B cell (primary cell): ENCODE results near the gene MMP11. TPM values are rescaled to one million over a fixed set of nuclear protein-coding genes. Genes with fewer than 3 reads are reported as not detected.

ENCODE experiments used
- ATAC-seq: fragments of 200-7000 bp; cut with Tn5 transposase; one replicate; pipeline ENCODE4 v1.10.0; 2021; ENCODE audit warnings: low read depth, mild to moderate bottlenecking, moderate number of reproducible peaks, moderate library complexity
- CTCF ChIA-PET: fragments of 350-600 bp; sonication (Branson Sonifier 250); formaldehyde crosslinking; loops from one replicate; lab custom pipeline; 2021; ENCODE audit warnings: antibody characterized with exemption, inconsistent platforms; lab: Charles Lee
- POLR2A ChIA-PET: fragments of 350-600 bp; sonication (Branson Sonifier 250); formaldehyde crosslinking; loops from one replicate; lab custom pipeline; 2021; ENCODE audit warnings: antibody characterized with exemption; lab: Charles Lee
- DNase-seq: peaks from one replicate; pipeline ENCODE4 v3.0.0; 2013
- H2AFZ ChIP-seq: 2 replicates; pipeline ENCODE4 v1.6.1; 2012; ENCODE audit warnings: mild to moderate bottlenecking, low read depth, low read length; ENCODE audit not compliant: insufficient read depth, poor library complexity, severe bottlenecking
- H3K27ac ChIP-seq, 2 donors: 1 replicate in 1 of 2; 2 replicates in 1 of 2; pipeline ENCODE4 v1.5.1; 2012 to 2013; ENCODE audit warnings: low read length in 2 of 2, mild to moderate bottlenecking in 2 of 2, moderate library complexity in 1 of 2
- H3K27me3 ChIP-seq, 4 experiments: fragments of 200-600 bp in 1 of 4; sonication (generic) in 1 of 4; replicated peaks in 1 of 4; 1 replicate in 2 of 4; 2 replicates in 2 of 4; pipeline versions ENCODE4 v1.6.1 to v1.7.0; 2013 to 2016; ENCODE audit warnings: low read length in 3 of 4, mild to moderate bottlenecking in 2 of 4, mixed read lengths in 1 of 4, moderate library complexity in 1 of 4; ENCODE audit not compliant: insufficient read depth in 4 of 4, control insufficient read depth in 3 of 4; ENCODE audit errors: control extremely low read depth in 1 of 4
- H3K36me3 ChIP-seq, 2 experiments: replicated peaks in 1 of 2; 1 replicate in 1 of 2; 2 replicates in 1 of 2; pipeline versions ENCODE4 v1.6.1 to v1.7.1; 2013; ENCODE audit warnings: low read length in 1 of 2; ENCODE audit not compliant: insufficient read depth in 2 of 2, control insufficient read depth in 1 of 2; ENCODE audit errors: control extremely low read depth in 1 of 2, extremely low read depth in 1 of 2
- H3K4me1 ChIP-seq, 2 donors: fragments of 200-600 bp in 1 of 2; sonication (generic) in 1 of 2; 1 replicate in 1 of 2; 2 replicates in 1 of 2; pipeline versions ENCODE4 v1.5.1 to v1.6.1; 2013 to 2017; ENCODE audit warnings: low read length in 2 of 2; ENCODE audit not compliant: control insufficient read depth in 2 of 2, insufficient read depth in 2 of 2
- H3K4me2 ChIP-seq: replicated peaks from 2 replicates; pipeline ENCODE3; 2012; ENCODE audit warnings: mild to moderate bottlenecking, low read depth, low read length; ENCODE audit not compliant: poor library complexity, severe bottlenecking
- H3K4me3 ChIP-seq, 5 experiments: fragments of 200-600 bp in 1 of 5; sonication (generic) in 1 of 5; 1 replicate in 3 of 5; 2 replicates in 2 of 5; pipeline versions ENCODE4 v1.5.1 to v1.7.0; 2011 to 2016; ENCODE audit warnings: low read length in 4 of 5, mild to moderate bottlenecking in 4 of 5, low read depth in 2 of 5, control low read depth in 1 of 5, moderate library complexity in 1 of 5; ENCODE audit not compliant: insufficient read depth in 1 of 5; ENCODE audit errors: control extremely low read depth in 1 of 5, extremely low read depth in 1 of 5
- H3K79me2 ChIP-seq: fragments of 200-600 bp; sonication (generic); one replicate; pipeline ENCODE4 v1.6.0; 2016; ENCODE audit warnings: low read length; ENCODE audit not compliant: control insufficient read depth, insufficient read depth
- H3K9ac ChIP-seq: fragments of 200-600 bp; sonication (generic); 2 replicates; pipeline ENCODE4 v1.6.1; 2017; ENCODE audit warnings: mild to moderate bottlenecking, low read length, moderate library complexity
- H3K9me3 ChIP-seq, 3 donors: one replicate each; pipeline versions ENCODE4 v1.6.1 to v1.7.1; 2013; ENCODE audit warnings: low read length in 2 of 3; ENCODE audit not compliant: control insufficient read depth in 2 of 3, insufficient read depth in 1 of 3; ENCODE audit errors: control extremely low read depth in 1 of 3
- H4K20me1 ChIP-seq: 2 replicates; pipeline ENCODE4 v1.6.0; 2012; ENCODE audit warnings: mild to moderate bottlenecking, low read length; ENCODE audit not compliant: insufficient read depth, control insufficient read depth, poor library complexity, severe bottlenecking
- H3K27ac Mint-ChIP-seq: one replicate; pipeline ENCODE4 v1.8.0; 2021; ENCODE audit warnings: mixed read lengths
- H3K27me3 Mint-ChIP-seq: one replicate; pipeline ENCODE4 v1.8.0; 2021; ENCODE audit warnings: mixed read lengths
- H3K4me1 Mint-ChIP-seq: one replicate; pipeline ENCODE4 v1.8.0; 2021; ENCODE audit warnings: mixed read lengths
- H3K4me3 Mint-ChIP-seq: one replicate; pipeline ENCODE4 v1.8.0; 2021; ENCODE audit warnings: mixed read lengths
- H3K9me3 Mint-ChIP-seq: one replicate; pipeline ENCODE4 v1.8.0; 2022; ENCODE audit warnings: mixed read lengths; ENCODE audit not compliant: insufficient read depth
- CTCF ChIP-seq: fragments of 200-600 bp; IDR thresholded peaks from one replicate; pipeline ENCODE4 v1.8.0; 2022; ENCODE audit warnings: antibody characterized with exemption, mild to moderate bottlenecking
- EZH2 ChIP-seq: IDR thresholded peaks from 2 replicates; pipeline ENCODE4 v1.6.1; 2012; ENCODE audit warnings: borderline replicate concordance, low read depth, mild to moderate bottlenecking, moderate library complexity, low read length; ENCODE audit not compliant: insufficient read depth, poor library complexity, severe bottlenecking
- WGBS: methylation state at CpG from one replicate; pipeline ENCODE4 v1.1.5; 2013; ENCODE audit warnings: missing lambda C conversion rate; ENCODE audit not compliant: insufficient coverage; 5-methylcytosine and 5-hydroxymethylcytosine counted together
- intact Hi-C: fragments of 100-400 bp; cut with micrococcal nuclease; formaldehyde crosslinking; loops from one replicate; pipeline ENCODE4 v1.10.0; 2022
- polyA plus RNA-seq: library from polyadenylated mRNA; depleted of rRNA; stranded (reverse); fragments of >200 nt; gene quantifications from 2 replicates; pipeline ENCODE4 v1.2.3, GENCODE V29; 2012
- total RNA-seq, 2 donors: library from RNA; stranded (reverse); fragments of 120-200 nt in 1 of 2; gene quantifications; 1 replicate in 1 of 2; 2 replicates in 1 of 2; pipeline versions ENCODE4 v1.2.3 to v1.2.4, GENCODE V29; 2013 to 2022

The MMP11 gene
- total and polyA plus RNA-seq, 2 donors (not counting 1 experiment from before 2014, with no cell fraction given): 11.6 to 19.0 TPM

- POLR2A ChIA-PET: interaction anchor here (0.5 to 1.7 kb wide), 4 partner anchors 9 to 67 kb away, joined by 3 to 6 read pairs (median 4); partner anchors contain the start of gene DERL3
- peaks cover 16 to 27% of the 10 kb centered on the region in 2 donors for H3K4me1 ChIP-seq
- intact Hi-C loops: no loop called here
- peaks cover 57% of the 10 kb centered on the region for H4K20me1 ChIP-seq
- no peaks in the 10 kb centered on the region for H3K9me3 ChIP-seq
- TF ChIP-seq EZH2: no peak
- no peak for TF ChIP-seq CTCF
- peaks cover 65% of the 10 kb centered on the region for H3K79me2 ChIP-seq
- H3K4me3 ChIP-seq: no peak overlapping the region
- H3K27ac ChIP-seq: peak overlapping the region in 1 of 2 donors; percentile 46
- no peaks in the 10 kb centered on the region for H3K27me3 ChIP-seq
- DNase-seq: no peak
- no peak overlapping the region for H3K4me3 Mint-ChIP-seq
- 100% methylated on average over 9 of the region's 12 CpGs for WGBS
- ATAC-seq: no peak
- H3K36me3 ChIP-seq: peaks cover 2 to 88% of the 10 kb centered on the region in 2 experiments
- H3K9me3 Mint-ChIP-seq: no peaks in the 10 kb centered on the region
- H3K9ac ChIP-seq: no peak overlapping the region
- H2AFZ ChIP-seq: no peak overlapping the region
- no peaks in the 10 kb centered on the region for H3K27me3 Mint-ChIP-seq
- peaks cover 53% of the 10 kb centered on the region for H3K4me1 Mint-ChIP-seq
- CTCF ChIA-PET: interaction anchor here (0.7 to 2.0 kb wide), 2 partner anchors 18 to 20 kb away, joined by 3 to 5 read pairs; no protein-coding TSS in a partner anchor
- H3K27ac Mint-ChIP-seq: peak overlapping the region; percentile 22
- no peak overlapping the region for H3K4me2 ChIP-seq
These were observed 52.7 kb downstream of the MMP11 start for GRCh38 chr22:23825246-23825905.
